GM18951 (cell line): ENCODE data around the gene ZNF236.

ENCODE experiments used
- POLR2A ChIP-seq: IDR thresholded peaks from 4 replicates; pipeline ENCODE4 v1.6.1; 2011; ENCODE audit warnings: mild to moderate bottlenecking; ENCODE audit not compliant: insufficient read length, insufficient read depth; ENCODE audit errors: extremely low read depth
- in situ Hi-C: fragments of 300-500 bp; cut with MboI; formaldehyde crosslinking; loops from one replicate; pipeline ENCODE4 v1.12.0; 2022; ENCODE audit warnings: low sequenced_read_pairs, mixed read lengths, inconsistent platforms; ENCODE audit not compliant: unreplicated experiment

Gene ZNF236

DNA sequence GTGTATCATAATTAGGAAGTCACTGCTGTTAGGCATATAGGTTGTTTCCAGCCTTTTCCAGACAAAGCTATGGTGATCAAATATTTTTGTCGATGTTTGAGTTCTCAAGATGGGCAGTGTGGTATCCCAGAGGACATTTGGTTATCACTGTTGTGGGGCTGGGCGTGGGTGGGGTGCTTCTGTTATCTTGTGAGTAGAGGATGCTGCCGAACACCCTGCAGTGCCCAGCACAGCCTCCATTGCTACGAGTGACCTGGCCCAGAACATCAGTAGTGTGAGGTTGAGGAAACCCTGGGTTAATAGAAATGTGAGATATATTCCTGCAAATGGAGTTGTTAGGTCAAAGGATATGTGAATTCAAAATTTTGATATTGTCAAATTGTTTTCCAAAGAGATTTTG, 33.2 kb downstream of the ZNF236 start:
- no peak for TF ChIP-seq POLR2A
- in situ Hi-C loops, result no loop called here

DNA sequence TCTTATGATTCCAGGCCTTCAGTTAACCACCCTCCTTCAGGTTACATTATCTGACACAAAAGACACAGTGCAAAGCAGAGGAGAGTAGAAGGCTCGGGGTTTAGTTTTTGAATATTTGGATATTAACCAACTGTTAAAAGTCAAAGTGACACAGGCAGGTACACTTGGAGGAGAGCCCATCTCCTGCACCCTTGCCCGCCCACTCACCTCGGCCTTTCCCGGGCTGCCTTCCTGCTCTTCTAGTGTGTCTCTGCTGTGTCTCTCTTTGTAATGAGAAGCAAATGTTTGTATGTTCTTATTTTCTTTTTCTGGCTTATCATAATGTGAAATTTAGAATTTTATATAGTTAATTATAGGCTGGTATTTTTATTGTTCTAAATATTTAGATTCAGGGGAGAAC, 35.1 kb downstream of the ZNF236 start:
- no peak for TF ChIP-seq POLR2A
- in situ Hi-C loops, result no loop called here

DNA sequence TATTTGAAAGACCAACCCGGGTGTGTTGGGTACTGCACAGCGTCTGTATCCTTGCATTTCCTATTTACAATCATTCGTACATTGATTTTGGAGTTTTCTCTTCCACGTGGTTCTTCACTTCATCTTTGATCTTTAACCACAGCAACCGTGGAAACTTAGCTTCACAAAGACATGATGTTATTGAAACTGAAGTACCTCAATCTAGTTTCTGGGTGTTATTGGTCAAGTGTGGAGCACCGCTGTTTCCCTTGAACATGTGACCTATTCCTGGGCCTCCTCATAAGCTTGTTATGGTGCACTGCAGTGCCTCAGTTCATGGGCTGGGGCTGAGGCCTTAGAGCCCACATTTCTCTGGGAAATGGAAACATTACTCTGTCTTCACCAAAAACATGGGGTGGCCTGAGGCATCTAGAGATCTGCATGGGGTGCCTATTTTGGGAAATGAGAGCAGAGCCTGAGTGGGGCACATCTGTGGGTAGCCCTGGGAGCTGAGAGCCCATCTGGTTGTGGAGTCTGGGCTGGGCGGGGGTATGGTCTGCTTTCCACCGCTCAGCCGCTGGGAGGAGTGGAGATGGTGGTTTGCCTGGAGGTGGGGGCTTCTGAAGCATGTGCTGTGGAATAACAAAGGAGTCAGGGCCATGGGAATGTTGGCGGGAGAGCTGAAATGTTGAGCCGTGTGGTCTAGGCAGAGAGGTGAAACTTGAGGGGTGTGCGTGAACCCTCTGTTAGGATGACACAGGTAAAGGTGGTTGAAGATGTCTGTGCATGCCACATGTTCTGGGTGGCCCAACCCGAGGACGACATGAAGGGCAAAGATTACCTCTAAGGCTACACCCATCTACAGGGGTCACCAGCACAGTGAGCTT, 37.4 kb downstream of the ZNF236 start:
- TF ChIP-seq POLR2A, result no peak
- in situ Hi-C loops, result no loop called here

DNA sequence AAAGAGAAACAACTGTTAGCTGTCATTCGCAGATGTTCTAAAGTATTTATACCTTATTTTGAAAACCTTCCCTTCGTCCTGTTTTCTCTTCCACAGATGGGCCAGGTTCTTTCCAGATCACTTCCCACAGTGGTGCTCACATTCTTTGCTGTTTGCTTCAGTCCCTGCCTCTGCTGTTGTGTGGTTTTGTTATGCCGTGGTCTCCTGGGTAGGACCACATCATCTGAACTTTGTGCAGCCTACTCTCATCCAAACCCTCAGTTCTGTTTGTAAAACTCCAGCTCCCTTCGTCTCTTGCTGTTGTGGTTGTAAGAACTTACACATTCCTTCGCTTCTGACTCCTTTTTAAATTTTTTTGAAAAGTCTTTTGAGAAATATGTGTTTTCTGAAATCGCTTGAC, 38.1 kb downstream of the ZNF236 start:
- in situ Hi-C loops, result no loop called here
- no peak for TF ChIP-seq POLR2A

DNA sequence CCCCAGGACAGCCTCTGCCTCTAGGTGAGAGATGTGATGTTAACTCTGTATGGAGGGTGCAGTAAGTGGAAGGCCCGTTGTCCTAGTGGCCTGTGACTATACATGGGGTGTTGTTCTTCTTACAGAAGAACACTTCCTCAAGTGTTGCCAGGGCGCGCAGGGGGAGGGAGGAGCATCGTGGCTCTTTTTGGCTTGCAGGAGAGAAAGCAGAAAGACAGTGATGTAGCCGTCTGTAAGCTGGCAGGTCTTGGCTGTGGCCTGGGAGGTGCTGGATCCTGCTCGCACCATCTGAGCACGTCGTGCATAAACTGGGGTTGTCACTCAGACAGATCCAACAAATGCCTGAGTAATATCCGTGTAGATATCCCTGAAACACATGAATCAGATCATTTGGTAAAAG, 44.3 kb downstream of the ZNF236 start:
- TF ChIP-seq POLR2A, result no peak
- in situ Hi-C loops, result no loop called here

DNA sequence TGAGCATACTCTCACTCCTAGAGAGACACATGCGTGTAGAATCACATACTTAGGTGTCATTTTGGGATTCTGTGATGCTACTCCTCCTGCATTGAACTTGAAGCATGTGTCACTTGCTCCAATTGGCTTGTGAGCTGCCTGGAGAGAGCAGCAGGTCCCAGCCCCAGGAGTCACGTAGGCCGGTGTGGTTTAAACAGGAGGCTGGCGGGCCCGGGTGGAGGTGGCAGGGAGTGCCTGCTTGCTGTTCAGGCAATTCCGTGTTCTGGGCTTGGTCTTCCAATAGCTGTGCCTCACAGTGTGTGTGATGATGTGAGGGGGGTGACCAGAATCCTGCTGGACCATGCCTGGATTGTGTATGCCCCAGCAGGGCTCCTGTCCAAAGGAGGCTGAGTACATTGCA, 51.0 kb downstream of the ZNF236 start:
- in situ Hi-C loops, result no loop called here
- TF ChIP-seq POLR2A, result no peak

DNA sequence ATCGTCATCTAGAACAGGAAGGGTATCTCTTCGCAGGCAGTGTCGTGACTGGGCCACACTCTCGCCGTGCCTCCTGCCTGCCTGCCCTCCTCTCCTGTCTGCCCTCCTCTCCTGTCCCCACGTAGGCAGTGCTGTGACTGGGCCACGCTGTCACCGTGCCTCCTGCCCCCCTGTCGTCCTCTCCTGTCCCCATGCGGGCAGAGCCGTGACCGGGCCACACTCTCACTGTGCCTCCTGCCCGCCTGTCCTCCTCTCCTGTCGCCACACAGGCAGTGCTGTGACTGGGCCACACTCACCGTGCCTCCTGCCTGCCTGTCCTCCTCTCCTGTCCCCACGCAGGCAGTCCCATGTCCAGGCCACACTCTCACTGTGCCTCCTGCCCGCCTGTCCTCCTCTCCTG, 51.4 kb downstream of the ZNF236 start:
- TF ChIP-seq POLR2A, result no peak
- in situ Hi-C loops, result no loop called here

DNA sequence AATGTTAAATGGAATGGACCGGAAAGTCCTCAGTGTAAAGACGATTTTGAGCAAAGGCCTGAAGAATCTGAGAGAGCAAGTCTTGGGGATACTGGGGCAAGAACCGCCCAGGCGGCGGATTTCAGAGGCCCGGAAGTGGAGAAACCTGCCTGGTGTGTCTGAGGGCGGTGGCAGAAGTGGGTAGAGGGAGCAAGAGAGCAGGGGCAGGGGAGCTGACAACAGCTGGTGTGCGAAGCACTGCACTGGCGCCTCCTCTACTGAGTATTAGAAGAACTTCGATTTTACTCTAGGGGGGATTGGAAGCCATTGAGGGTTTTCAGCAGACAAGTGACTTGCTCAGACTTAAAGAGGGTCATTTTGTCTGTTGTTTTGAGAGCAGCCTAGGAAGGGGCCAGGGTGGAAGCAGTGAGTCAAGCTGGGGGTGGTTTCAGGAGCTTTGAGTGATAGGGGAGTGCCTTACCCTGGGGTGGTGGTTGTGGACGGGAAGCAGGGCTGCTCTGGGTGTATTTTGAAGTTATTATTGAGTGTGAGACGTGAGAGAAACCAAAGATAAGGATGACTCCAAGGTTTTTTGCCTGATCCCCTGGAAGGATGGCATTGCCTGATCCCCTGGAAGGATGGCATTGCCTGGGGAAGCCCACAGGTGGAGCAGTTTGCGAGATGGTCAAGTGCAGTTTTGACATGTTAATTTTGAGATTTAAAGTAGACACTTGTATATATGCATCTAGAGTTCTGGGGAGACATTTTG, 52.5 kb downstream of the ZNF236 start:
- TF ChIP-seq POLR2A, result no peak
- in situ Hi-C loops, result no loop called here

DNA sequence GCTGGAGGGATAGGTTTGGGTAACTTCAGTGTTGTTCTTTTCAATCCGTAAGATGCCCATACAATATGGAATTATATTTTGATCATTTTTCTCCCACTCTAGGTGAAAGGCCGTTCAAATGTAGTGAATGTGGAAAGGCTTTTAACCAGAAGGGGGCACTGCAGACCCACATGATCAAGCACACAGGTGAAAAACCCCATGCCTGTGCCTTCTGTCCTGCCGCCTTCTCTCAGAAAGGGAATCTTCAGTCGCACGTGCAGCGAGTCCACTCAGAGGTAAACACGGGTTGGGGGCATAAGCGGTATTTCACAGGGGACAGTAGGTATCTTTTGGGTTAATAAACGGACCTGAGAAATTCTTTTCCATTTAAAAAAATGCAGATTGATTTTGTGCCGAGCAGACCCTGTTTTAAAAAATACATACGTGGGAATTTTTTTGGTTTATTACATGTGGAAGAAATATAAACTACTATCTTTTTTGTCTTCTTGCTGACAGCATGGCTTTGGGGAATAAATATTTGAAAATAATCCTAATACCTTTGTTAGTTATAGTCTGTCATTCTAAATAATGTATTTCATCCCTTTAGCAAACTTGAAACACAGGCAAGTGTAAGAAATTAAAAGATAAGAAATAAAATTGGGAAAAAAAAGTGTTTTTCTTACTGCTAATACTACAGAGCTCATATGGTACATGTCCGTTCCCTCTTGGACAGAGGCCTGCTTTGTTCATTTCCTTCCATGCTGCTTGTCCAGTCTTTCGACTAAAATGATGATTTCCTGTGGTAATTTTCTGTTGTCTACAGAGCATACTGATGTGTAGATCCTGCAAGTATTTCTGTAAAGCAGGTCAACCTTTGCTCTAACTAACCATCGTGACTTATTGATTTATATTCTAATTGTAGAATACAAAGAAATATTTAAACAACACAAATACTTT, 53.3 kb downstream of the ZNF236 start:
- in situ Hi-C loops, result no loop called here
- no peak for TF ChIP-seq POLR2A

DNA sequence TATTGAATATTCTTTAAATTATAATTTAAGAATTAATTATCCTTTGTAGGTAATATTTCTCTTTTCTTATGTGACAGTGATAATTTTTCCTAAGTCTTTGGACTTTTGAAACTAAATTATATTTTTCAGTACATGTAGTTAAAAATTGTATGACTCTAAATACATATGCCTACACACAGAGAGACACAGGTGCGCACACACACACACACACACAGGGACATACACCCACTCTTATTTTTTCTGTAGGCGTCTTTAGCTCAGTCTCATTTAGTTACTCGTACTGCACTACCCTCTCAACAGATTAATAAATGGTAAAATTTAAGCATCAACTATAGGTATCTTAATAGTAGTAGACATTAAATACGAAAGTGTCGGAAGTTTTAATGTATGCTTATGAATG, 56.1 kb downstream of the ZNF236 start:
- in situ Hi-C loops, result no loop called here
- TF ChIP-seq POLR2A, result no peak

DNA sequence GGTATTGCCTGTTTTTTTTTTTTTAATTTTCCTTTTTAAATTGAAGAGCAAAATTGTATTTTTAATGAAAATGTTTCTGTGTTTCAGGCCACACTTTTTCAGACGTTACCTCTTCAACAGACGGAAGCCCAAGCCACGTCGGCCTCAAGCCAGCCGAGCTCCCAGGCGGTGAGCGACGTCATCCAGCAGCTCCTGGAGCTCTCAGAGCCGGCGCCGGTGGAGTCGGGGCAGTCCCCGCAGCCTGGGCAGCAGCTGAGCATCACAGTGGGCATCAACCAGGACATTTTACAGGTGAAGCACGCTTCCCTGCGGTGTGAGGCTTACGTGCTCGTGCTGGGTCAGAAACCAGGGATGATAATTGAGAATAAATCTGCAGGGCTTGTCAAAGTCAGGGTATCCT, 57.7 kb downstream of the ZNF236 start:
- no peak for TF ChIP-seq POLR2A
- in situ Hi-C loops, result no loop called here

DNA sequence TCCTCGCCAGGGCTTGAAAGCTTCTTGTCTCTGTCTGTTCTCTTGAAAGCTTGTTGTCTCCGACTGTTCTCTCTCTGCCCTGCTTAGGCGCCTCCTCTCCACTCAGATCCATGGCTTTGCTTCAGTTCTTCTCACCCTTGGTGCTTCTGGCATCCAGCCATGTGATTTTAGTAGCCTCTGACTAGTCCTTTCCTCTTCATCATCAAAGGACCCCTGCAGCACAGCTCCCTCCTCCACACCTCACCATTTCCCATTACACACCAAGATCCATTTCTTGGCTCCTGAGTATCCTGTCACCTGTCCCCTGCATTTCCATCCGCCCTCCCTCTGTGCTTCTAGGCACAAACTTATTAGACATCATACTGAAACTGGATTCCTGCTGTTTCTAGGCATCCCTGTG, 59.4 kb downstream of the ZNF236 start:
- no peak for TF ChIP-seq POLR2A
- in situ Hi-C loops, result no loop called here

DNA sequence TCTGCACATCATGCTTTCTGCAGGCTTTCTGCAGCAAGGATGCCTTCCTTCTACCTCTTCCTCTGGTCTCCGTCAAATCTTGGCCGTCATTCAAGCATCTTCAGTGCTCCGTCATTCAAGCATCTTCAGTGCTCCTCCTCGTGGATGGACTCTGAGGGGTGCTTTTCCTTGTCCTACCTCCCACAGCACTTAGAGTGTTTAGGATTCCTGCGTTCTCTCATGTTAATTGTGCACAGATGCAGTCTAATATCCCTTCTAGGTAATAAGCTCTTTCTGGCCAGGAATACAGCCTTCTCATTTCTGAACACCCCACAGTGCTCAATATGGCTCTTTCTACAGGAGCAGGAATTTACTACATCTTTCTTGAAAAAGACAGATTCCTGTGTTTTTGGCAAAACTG, 59.8 kb downstream of the ZNF236 start:
- in situ Hi-C loops, result no loop called here
- TF ChIP-seq POLR2A, result no peak

DNA sequence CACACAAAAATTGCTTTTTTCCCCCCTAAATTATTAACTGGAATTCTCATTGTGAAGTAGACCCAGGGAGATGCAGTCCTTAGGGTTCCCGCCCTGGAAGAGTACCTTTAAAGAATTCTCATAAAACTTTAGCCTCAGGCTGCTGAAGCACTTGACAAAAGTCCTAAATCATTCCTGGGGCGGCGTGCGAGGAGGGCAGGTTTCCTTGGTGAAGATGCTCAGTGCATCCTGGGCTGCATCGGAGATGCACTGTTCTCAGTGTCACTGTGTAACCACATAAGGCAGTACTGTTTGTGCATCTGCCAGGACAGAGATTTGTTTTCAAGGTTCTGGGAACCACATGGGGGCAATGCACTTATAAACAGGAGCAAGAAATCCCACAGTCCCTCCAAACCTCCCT, 62.6 kb downstream of the ZNF236 start:
- in situ Hi-C loops, result no loop called here
- TF ChIP-seq POLR2A, result no peak

DNA sequence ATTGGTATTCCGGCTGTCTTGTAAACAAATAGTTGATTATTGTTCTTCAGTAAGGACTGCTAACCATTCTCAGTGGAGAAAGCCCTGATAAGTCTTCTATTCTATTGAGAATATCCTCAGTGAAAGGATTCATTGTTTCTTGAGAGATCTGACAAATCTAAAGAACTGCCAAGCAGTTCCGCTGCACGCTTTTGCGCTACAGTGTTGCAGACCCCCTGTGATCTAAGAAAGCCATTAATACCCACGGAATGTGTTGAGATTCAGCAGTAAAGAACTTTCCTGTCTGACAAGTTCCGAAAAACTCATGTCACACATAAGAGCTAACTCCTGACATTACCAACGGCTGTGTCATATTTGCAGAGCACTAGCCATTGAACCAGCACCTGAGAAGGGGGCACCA, 63.8 kb downstream of the ZNF236 start:
- TF ChIP-seq POLR2A, result no peak
- in situ Hi-C loops, result no loop called here
